Suprapubic skin (tissue), 4 donors: ENCODE data around the gene ACO1. TPM values are rescaled to one million over a fixed set of nuclear protein-coding genes. Genes with fewer than 3 reads are reported as not detected.

Experiments
- DNase-seq, 2 donors: peaks; one replicate each; pipeline ENCODE4 v3.0.0-alpha.2; 2019; ENCODE audit warnings: low spot score in 2 of 2
- H3K27ac ChIP-seq: fragments of 200-600 bp; sonication (generic); one replicate; pipeline ENCODE4 v1.5.1; 2019
- H3K27me3 ChIP-seq: fragments of 200-600 bp; sonication (generic); one replicate; pipeline ENCODE4 v1.5.1; 2019
- H3K36me3 ChIP-seq: fragments of 200-600 bp; sonication (generic); one replicate; pipeline ENCODE4 v1.5.1; 2019
- H3K4me1 ChIP-seq: fragments of 200-600 bp; sonication (generic); one replicate; pipeline ENCODE4 v1.5.1; 2019
- H3K4me3 ChIP-seq: fragments of 200-600 bp; sonication (generic); one replicate; pipeline ENCODE4 v1.5.1; 2019; ENCODE audit warnings: mild to moderate bottlenecking
- H3K9me3 ChIP-seq: fragments of 200-600 bp; sonication (generic); one replicate; pipeline ENCODE4 v1.5.1; 2019
- EP300 ChIP-seq: sonication (generic); formaldehyde crosslinking; IDR thresholded peaks from one replicate; pipeline ENCODE4 v1.6.1; 2017; ENCODE audit warnings: antibody characterized with exemption
- POLR2A ChIP-seq, 2 donors: fragments of 450-650 bp; IDR thresholded peaks; one replicate each; pipeline ENCODE4 v1.6.1; 2017; ENCODE audit warnings: antibody characterized with exemption in 2 of 2, mild to moderate bottlenecking in 2 of 2, moderate library complexity in 2 of 2
- POLR2AphosphoS5 ChIP-seq, 3 donors: sonication (generic); formaldehyde crosslinking; IDR thresholded peaks; one replicate each; pipeline ENCODE4 v1.6.1; 2017; ENCODE audit warnings: antibody characterized with exemption in 3 of 3
- WGBS: methylation state at CpG from one replicate; pipeline ENCODE4 v1.1.5; 2018; 5-methylcytosine and 5-hydroxymethylcytosine counted together
- total RNA-seq, 4 donors: library from RNA; depleted of rRNA; stranded (reverse); fragments of >200 nt; gene quantifications; one replicate each; pipeline ENCODE4 v1.1.0, GENCODE V29; 2016
- TF ChIP-seq, protein P1 (sequence below), 2 donors: fragments of 200-600 bp in 1 of 2; fragments of 450-650 bp in 1 of 2; sonication (generic) in 1 of 2; IDR thresholded peaks; one replicate each; pipeline ENCODE4 v1.5.1; 2016 to 2019; ENCODE audit warnings: antibody characterized with exemption in 2 of 2, mild to moderate bottlenecking in 1 of 2, moderate library complexity in 1 of 2

The ACO1 gene
- total RNA-seq, 4 donors from 2014 or later, result 18.2 to 25.1 (median 19.9) TPM

GRCh38 chr9:32394381-32395049, 10.1 kb downstream of the ACO1 start:
- Histone ChIP-seq H3K4me1 (peaks cover 12% of the 10 kb centered on the region), H3K4me3 (no peak overlapping the region), H3K9me3 (no peaks in the 10 kb centered on the region), H3K27me3 (no peaks in the 10 kb centered on the region), H3K36me3 (no peaks in the 10 kb centered on the region), H3K27ac (no peak overlapping the region)
- WGBS, result 90% methylated on average over 6 of the region's 6 CpGs
- no peak for DNase-seq
- TF ChIP-seq EP300, result no peak
- TF ChIP-seq POLR2A (IDR thresholded peaks at IDR 0.05), result no peak

DNA sequence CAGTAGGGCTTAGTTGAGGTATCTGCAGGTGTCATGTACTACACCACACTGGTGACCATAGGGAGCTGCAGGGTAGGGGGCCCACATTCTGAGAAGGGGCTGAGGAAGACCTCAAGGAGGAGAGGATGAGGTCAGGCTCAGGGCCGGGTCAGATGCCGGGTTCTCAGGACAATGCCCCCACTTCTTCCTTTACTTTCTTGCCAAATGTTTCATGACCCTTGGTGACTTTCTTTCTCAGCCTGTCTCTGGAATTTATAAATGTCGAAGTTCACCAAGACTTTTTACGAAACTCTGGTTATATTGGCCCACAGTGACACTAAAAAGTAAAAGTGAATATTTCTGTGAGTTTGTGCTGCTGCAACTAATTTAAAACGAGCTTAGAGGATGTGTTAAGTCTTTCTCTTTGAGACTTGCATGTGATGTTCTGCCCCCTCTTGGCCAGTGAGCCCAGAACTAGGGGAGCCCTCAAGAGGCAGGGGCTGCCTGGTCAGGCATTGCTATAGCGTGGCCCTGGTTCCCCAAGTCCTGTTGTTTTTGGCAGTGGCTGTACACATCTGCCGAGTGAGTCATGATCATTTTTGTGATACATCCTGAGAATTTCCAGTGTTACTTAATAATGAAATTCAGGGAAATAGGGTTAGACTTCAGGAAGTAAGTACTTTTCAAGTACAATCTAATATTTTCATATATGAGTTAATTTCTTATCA, 11.2 kb downstream of the ACO1 start:
- 38% methylated on average over 7 of the region's 7 CpGs for WGBS
- Histone ChIP-seq H3K27me3 (no peaks in the 10 kb centered on the region), H3K4me1 (peaks cover 12% of the 10 kb centered on the region), H3K36me3 (no peaks in the 10 kb centered on the region), H3K4me3 (no peak overlapping the region), H3K9me3 (no peaks in the 10 kb centered on the region), H3K27ac (no peak overlapping the region)
- TF ChIP-seq, protein P1, sequence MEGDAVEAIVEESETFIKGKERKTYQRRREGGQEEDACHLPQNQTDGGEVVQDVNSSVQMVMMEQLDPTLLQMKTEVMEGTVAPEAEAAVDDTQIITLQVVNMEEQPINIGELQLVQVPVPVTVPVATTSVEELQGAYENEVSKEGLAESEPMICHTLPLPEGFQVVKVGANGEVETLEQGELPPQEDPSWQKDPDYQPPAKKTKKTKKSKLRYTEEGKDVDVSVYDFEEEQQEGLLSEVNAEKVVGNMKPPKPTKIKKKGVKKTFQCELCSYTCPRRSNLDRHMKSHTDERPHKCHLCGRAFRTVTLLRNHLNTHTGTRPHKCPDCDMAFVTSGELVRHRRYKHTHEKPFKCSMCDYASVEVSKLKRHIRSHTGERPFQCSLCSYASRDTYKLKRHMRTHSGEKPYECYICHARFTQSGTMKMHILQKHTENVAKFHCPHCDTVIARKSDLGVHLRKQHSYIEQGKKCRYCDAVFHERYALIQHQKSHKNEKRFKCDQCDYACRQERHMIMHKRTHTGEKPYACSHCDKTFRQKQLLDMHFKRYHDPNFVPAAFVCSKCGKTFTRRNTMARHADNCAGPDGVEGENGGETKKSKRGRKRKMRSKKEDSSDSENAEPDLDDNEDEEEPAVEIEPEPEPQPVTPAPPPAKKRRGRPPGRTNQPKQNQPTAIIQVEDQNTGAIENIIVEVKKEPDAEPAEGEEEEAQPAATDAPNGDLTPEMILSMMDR (IDR thresholded peaks at IDR 0.05), result no peak
- TF ChIP-seq EP300, result no peak
- no peak for TF ChIP-seq POLR2AphosphoS5 (IDR thresholded peaks at IDR 0.05)
- TF ChIP-seq POLR2A (IDR thresholded peaks at IDR 0.05), result no peak
- peak in 1 of 2 donors; percentile 69 for DNase-seq

DNA sequence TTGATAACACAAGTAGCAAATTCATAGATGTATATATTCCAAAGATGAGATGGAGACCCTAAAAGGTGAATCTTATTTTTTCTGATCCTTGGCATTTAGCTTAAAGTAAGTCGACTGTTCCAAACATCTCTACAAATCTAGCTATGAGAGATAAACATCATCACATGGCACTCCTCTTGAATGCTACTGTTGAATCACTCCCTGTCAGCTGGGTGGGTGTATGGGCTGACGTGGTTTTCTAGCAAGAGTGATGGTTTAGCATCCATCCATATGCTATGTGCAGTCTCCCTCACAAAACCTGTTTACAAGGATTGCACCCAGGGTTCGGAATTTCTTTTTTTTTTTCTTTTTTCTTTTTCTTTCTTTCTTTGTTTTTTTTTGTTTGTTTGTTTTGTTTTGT, 13.8 kb downstream of the ACO1 start:
- Histone ChIP-seq H3K9me3 (no peaks in the 10 kb centered on the region), H3K36me3 (no peaks in the 10 kb centered on the region), H3K4me3 (no peak overlapping the region), H3K4me1 (peaks cover 12% of the 10 kb centered on the region), H3K27ac (no peak overlapping the region), H3K27me3 (no peaks in the 10 kb centered on the region)
- TF ChIP-seq EP300 (no peak), POLR2A (IDR thresholded peaks at IDR 0.05) (no peak), POLR2AphosphoS5 (IDR thresholded peaks at IDR 0.05) (no peak)
- TF ChIP-seq, protein P1 (IDR thresholded peaks at IDR 0.05), result no peak
- no peak for DNase-seq
- 91% methylated on average over 3 of the region's 3 CpGs for WGBS

DNA sequence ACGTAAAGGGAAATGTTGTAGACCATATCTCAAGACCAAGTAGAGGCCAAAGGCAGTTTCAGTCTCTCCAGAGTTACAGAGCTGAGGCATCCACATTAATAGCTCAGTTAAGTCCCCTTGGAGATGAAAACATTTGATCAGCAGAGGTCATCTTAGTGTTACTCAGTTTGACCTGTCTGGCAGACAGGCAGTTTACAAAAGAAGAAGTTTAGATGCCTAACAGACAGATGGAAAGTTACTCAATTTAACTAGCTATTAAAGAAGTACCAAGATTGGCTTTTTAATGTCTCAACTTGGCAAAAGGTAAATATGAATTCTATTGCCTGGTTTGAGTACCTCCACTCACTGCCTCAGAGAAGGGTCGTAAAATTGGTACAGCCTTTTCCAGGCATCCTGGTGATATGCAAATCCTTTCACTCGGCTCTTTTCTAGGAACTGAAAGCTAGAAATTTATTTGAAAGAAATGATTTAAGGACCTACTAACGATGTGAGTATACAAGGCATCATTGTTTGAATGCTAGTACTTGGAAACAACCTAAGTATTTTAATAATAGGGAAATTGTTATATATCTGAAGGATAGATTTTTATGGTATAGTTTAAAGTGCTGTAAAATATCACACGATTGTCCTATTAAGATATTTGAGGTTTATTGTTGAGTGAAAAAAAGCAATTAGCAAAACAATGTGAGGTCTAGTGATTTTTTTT, 14.8 kb downstream of the ACO1 start:
- no peak overlapping the region for H3K4me3 ChIP-seq
- H3K4me1 ChIP-seq, result peaks cover 12% of the 10 kb centered on the region
- no peaks in the 10 kb centered on the region for H3K36me3 ChIP-seq
- no peak overlapping the region for H3K27ac ChIP-seq
- no peaks in the 10 kb centered on the region for H3K9me3 ChIP-seq
- 72% methylated on average over 5 of the region's 5 CpGs for WGBS
- H3K27me3 ChIP-seq, result no peaks in the 10 kb centered on the region
- no peak for DNase-seq
- TF ChIP-seq, protein P1 (IDR thresholded peaks at IDR 0.05), result no peak
- TF ChIP-seq EP300 (no peak), POLR2AphosphoS5 (IDR thresholded peaks at IDR 0.05) (no peak), POLR2A (IDR thresholded peaks at IDR 0.05) (no peak)

DNA sequence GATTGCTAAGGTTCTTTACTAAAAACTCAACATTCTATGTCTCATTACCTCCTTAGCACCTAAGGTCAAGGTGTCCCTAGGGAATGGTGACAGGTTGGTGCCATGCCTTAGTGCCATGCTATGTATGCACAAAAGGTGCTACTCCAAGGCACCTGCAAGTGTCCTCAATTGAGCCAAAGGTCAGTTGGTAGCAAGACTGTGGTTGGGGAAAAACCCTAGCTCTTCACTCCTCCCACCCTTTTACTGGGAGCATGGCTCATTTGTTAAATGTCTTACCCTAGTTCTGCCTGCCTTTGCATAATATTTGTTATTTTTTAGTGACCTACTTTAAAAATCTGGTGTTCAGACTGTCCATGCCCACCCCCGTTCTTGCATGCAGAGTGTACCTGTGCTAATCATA, 17.0 kb downstream of the ACO1 start:
- Histone ChIP-seq H3K27ac (no peak overlapping the region), H3K4me1 (no peaks in the 10 kb centered on the region), H3K36me3 (peaks cover 12% of the 10 kb centered on the region), H3K27me3 (no peaks in the 10 kb centered on the region), H3K9me3 (no peaks in the 10 kb centered on the region), H3K4me3 (no peak overlapping the region)
- 93% methylated on average over 1 of the region's 1 CpG for WGBS
- TF ChIP-seq, protein P1 (IDR thresholded peaks at IDR 0.05), result no peak
- TF ChIP-seq EP300 (no peak), POLR2A (IDR thresholded peaks at IDR 0.05) (no peak), POLR2AphosphoS5 (IDR thresholded peaks at IDR 0.05) (no peak)
- DNase-seq, result no peak
